Lower leg skin (tissue), 4 donors: ENCODE measurements around the gene PILRA. TPM values are rescaled to one million over a fixed set of nuclear protein-coding genes. Genes with fewer than 3 reads are reported as not detected.

Experiments
- DNase-seq, 2 donors: peaks; one replicate each; pipeline ENCODE4 v3.0.0-alpha.2; 2019; ENCODE audit warnings: low spot score in 2 of 2
- H3K4me3 ChIP-seq: fragments of 200-600 bp; sonication (generic); 2 replicates; pipeline ENCODE4 v1.5.1; 2017; ENCODE audit warnings: mild to moderate bottlenecking, low read depth; ENCODE audit not compliant: poor library complexity, severe bottlenecking
- POLR2A ChIP-seq, 2 donors: fragments of 450-650 bp; IDR thresholded peaks; one replicate each; pipeline ENCODE4 v1.6.1; 2016 to 2017; ENCODE audit warnings: antibody characterized with exemption in 2 of 2, mild to moderate bottlenecking in 1 of 2, moderate library complexity in 1 of 2
- WGBS, 2 donors: methylation state at CpG; one replicate each; pipeline ENCODE4 v1.1.5; 2018; 5-methylcytosine and 5-hydroxymethylcytosine counted together
- intact Hi-C: fragments of 100-400 bp; cut with DNase I; formaldehyde crosslinking; loops from one replicate; pipeline ENCODE4 v1.15.0; 2023; ENCODE audit warnings: low total_unique reads
- total RNA-seq, 4 donors: library from RNA; depleted of rRNA; stranded (reverse); fragments of >200 nt; gene quantifications; one replicate each; pipeline ENCODE4 v1.1.0, GENCODE V29; 2016
- TF ChIP-seq, protein P1 (sequence below), 3 donors: fragments of 450-650 bp; IDR thresholded peaks; one replicate each; pipeline ENCODE4 v1.5.1; 2016; ENCODE audit warnings: antibody characterized with exemption in 3 of 3, mild to moderate bottlenecking in 3 of 3, moderate library complexity in 2 of 3

PILRA gene
- total RNA-seq, 4 donors from 2014 or later: 2.2 to 4.6 (median 3.4) TPM

DNA sequence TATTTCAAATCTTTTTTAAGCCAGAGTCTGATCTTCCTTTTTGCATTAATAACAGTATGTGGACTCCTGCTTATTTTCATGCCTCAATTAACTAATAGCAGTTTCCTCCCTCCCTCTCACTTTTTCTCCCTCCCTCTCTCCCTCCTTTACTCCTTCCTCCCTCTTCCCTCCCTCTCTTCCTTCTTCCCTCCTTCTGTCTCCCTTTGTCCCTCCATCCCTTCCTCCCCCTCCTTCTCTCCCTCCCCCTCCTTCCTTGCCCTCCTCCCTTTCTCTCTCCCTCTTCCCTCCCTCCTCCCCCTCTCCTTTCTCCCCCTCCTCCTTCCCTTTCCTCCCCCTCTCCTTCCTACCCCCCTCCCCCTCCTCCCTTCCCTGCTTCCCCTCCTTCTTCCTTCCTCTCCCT, 53.2 kb downstream of the PILRA start:
- TF ChIP-seq, protein P1, sequence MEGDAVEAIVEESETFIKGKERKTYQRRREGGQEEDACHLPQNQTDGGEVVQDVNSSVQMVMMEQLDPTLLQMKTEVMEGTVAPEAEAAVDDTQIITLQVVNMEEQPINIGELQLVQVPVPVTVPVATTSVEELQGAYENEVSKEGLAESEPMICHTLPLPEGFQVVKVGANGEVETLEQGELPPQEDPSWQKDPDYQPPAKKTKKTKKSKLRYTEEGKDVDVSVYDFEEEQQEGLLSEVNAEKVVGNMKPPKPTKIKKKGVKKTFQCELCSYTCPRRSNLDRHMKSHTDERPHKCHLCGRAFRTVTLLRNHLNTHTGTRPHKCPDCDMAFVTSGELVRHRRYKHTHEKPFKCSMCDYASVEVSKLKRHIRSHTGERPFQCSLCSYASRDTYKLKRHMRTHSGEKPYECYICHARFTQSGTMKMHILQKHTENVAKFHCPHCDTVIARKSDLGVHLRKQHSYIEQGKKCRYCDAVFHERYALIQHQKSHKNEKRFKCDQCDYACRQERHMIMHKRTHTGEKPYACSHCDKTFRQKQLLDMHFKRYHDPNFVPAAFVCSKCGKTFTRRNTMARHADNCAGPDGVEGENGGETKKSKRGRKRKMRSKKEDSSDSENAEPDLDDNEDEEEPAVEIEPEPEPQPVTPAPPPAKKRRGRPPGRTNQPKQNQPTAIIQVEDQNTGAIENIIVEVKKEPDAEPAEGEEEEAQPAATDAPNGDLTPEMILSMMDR (IDR thresholded peaks at IDR 0.05): no peak
- no peak for TF ChIP-seq POLR2A (IDR thresholded peaks at IDR 0.05)
- intact Hi-C loops: no loop called here
- no peak for DNase-seq
- H3K4me3 ChIP-seq: no peak overlapping the region

DNA sequence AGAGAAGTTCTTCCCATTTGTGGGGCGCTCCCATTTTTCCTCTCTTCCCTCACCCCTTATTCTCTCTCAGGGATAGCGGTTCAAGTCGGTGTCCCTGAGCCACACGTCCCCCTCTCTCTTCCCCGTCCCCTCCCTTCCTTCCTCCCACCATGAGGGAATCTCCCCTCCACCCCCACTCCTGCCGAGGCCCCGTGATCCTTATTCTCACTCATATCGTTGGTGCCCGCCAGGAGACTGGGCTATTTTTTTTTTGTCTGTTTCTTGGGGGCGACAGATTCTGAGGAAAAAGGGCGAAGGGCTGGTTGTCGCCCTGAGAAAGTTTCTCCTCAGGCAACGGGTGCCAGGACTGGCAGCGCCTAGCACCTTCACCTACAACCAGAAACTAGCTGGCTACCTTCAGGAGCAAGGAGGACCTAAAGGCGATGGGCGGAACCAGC, 54.5 kb downstream of the PILRA start:
- no peak for TF ChIP-seq POLR2A (IDR thresholded peaks at IDR 0.05)
- TF ChIP-seq, protein P1 (IDR thresholded peaks at IDR 0.05): no peak
- DNase-seq: no peak
- intact Hi-C loops: no loop called here
- 45 to 58% methylated on average over 16 of the region's 16 CpGs for WGBS, 2 donors
- H3K4me3 ChIP-seq: no peak overlapping the region

DNA sequence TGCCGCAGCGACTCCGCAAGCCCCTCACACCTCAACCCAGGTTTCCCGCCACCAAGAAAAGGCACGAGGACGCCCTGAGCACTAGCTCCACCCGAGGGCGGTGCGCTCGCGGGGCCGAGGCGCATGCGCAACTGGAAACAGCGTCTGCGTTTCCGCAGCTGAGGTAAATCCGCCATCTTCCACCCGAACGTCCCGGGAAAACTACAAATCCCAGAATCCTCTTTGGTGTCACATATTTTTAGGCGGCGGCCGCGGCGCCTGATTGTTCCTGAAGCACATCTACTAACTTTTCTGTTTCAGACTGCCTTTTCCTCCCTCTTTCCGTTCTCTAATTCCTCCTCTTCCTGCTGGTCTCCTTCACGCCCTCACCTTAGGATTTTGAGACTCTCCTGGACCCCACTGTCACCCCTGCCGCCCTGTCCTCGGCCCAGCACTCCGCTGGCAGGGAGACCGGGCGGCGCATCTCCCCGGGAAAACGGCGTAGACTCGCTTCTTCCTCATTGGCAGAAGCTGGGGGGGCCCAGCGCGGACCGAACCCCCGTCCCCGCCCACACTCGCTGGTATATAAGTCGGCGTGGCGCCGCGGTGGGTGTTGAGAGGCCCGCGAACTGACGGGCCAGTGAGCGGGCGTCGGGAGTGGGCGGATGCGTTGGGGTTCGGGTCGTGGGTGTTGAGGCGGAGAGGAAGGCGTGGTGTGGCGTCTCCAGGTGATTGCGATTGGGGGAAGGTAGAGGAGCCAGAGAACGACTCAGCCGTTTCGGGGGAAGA, 55.1 kb downstream of the PILRA start, which contains the start of gene ZCWPW1:
Gene ZCWPW1 (minus strand): TSS at position 505 of the 768 bp plus-strand sequence. CDS start 8,054 bp downstream, outside the sequence.
- peak; percentile 95 to 99 for DNase-seq
- TF ChIP-seq, protein P1 (IDR thresholded peaks at IDR 0.05): peak in 1 of 3 donors; percentile 7
- peak in 1 of 2 donors; percentile 98 for TF ChIP-seq POLR2A (IDR thresholded peaks at IDR 0.05)
- H3K4me3 ChIP-seq: peak within 1 kb of the TSS; percentile 82
- WGBS, 2 donors: 1% methylated on average over 66 of the region's 66 CpGs
- intact Hi-C loops: no loop called here

DNA sequence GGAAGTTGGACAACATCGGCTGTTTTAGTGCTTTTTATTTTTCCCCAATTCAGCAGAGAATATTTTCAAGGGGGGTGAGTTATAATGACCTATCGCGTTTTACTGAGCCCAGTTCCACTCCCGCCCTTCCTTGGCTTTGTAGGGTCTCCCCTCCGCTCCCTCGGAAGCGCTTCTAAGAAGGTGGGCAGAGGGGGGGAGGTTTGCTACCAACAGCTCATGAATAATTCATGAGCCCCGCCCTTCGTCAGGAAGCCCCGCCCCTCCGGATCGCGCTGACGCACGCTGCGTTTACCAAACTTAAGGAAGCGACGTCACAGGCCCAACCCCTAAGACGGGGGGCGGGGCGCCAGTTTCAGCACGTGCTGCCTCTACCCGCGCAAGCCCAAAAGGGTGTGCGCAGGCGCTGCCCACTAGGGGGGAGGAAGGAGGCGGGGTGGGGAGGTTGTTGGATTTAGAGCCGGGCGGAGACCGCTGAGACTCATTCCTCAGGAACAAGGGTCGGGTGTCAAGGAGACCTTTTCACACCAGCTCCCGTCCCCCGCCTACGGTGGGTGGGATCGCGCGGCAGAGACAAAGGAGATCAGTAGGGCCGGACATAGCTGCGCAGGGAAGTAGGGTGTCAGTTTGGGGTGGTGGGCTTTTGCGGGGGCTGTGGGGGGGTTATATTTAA, 55.8 kb downstream of the PILRA start:
- peak overlapping the region; percentile 82 for H3K4me3 ChIP-seq
- TF ChIP-seq POLR2A (IDR thresholded peaks at IDR 0.05): peak in 1 of 2 donors; percentile 57
- TF ChIP-seq, protein P1 (IDR thresholded peaks at IDR 0.05): no peak
- intact Hi-C loops: no loop called here
- DNase-seq: peak; percentile 100
- WGBS, 2 donors: 0% methylated on average over 25 to 39 of the region's 40 CpGs

DNA sequence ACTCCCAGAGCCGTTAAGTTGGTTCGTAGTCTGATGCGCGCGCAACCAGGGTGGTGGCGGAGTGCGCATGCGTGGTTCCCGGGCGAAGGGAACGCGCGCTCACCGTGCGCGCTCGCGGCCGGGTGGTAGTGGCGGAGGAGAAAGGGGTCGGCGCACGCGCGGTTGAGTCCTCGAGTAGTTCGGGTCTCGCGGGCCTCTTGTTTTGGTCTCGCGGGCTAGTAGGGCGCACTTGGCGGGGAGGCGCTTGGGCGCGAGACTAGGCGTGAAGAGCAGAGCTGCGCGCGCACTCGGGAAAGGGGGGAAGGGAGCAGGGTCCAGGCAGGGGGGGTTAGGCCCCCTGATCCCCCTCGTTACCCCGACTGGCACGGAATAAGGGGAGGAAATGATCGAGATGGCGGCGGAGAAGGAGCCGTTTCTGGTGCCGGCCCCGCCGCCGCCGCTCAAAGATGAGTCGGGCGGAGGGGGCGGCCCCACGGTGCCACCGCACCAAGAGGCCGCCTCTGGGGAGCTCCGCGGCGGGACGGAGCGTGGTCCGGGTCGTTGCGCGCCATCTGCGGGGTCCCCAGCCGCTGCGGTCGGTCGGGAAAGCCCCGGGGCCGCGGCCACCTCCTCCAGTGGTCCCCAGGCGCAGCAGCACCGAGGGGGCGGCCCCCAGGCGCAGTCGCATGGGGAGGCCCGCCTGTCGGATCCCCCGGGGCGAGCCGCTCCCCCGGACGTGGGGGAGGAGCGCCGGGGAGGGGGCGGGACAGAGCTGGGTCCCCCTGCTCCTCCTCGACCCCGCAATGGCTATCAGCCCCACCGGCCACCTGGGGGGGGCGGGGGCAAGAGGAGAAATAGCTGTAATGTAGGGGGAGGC, 56.6 kb downstream of the PILRA start, which contains the start of gene MEPCE:
Gene MEPCE (plus strand): TSS at position 195 of the 856 bp plus-strand sequence. CDS start 188 bp downstream, at position 383.
- WGBS, 2 donors: 0 to 1% methylated on average over 45 to 73 of the region's 95 CpGs
- peak within 1 kb of the TSS; percentile 82 for H3K4me3 ChIP-seq
- intact Hi-C loops: no loop called here
- TF ChIP-seq, protein P1 (IDR thresholded peaks at IDR 0.05): no peak
- TF ChIP-seq POLR2A (IDR thresholded peaks at IDR 0.05): no peak
- peak; percentile 95 to 99 for DNase-seq
